ENCODE results near the gene SNCAIP. TPM values are rescaled to one million over a fixed set of nuclear protein-coding genes. Genes with fewer than 3 reads are reported as not detected.

SNCAIP gene
- total and polyA plus RNA-seq, 2 of the 4 experiments (the other 2 are of a cell fraction) = 15.3 to 19.0 TPM

DNA sequence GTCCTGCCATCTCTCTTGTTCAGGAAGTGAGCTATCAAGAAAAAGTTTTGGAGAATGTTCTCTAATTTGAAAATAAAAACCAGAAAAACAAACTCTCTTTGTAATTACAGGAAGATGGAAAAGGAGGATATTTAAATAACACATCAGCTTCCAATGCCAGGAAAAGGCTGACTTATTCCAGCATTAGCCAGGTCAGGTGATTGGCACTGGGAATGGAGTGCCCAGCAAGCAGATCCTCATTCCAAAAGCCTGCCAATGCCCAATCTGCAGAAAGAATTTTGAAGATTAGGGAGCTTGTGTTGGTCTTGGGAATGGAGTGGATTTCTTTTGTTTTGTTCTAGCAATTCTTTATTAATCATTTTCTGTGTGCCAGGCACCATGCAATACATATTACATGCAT, 196.6 kb downstream of the SNCAIP start:
- Histone ChIP-seq H4K8ac (ENCODE audit: low read depth in 2 of 2, low read length in 2 of 2) (no peak overlapping the region), H3K4me3 (ENCODE audit: insufficient read depth, low read depth, low read length) (no peak overlapping the region), H3K27me3 (ENCODE audit: control insufficient read depth, insufficient read depth, low read length) (peaks cover 2% of the 10 kb centered on the region), H2AFZ (replicated peaks; ENCODE audit: low read length, poor library complexity) (no peak overlapping the region), H2AK9ac (replicated peaks; ENCODE audit: low read depth, low read length, poor library complexity) (no peak overlapping the region), H3K4me2 (ENCODE audit: low read depth, low read length) (no peak overlapping the region), H3K36me3 (ENCODE audit: control insufficient read depth, insufficient read depth, low read length) (no peaks in the 10 kb centered on the region), H3K56ac (ENCODE audit: extremely low read depth, insufficient read depth, low read length) (no peak overlapping the region), H2BK15ac (ENCODE audit: low read depth, low read length) (no peak overlapping the region), H4K5ac (ENCODE audit: low read depth, low read length) (no peak overlapping the region), H2AK5ac (ENCODE audit: low read depth, low read length) (no peak overlapping the region), H2BK5ac (ENCODE audit: low read depth, low read length, poor library complexity, severe bottlenecking) (no peak overlapping the region), H3K14ac (replicated peaks; ENCODE audit: low read depth, low read length) (no peak overlapping the region), H3K9me1 (ENCODE audit: insufficient read depth, low read length) (no peaks in the 10 kb centered on the region), H3K23ac (ENCODE audit: low read depth, low read length) (no peak overlapping the region), H3K9me3 (ENCODE audit: control insufficient read depth, insufficient read depth, low read length) (no peaks in the 10 kb centered on the region), H3K18ac (ENCODE audit: low read depth, low read length) (no peak overlapping the region), H2BK120ac (ENCODE audit: low read depth, low read length) (no peak overlapping the region), H3K9ac (ENCODE audit: low read depth, low read length) (no peak overlapping the region), H4K20me1 (ENCODE audit: insufficient read depth, low read length) (no peaks in the 10 kb centered on the region), H3K4me1 (ENCODE audit: control insufficient read depth, insufficient read depth, low read length) (no peaks in the 10 kb centered on the region), H3K27ac (ENCODE audit: insufficient read depth, low read length) (no peak overlapping the region), H3K4ac (ENCODE audit: low read depth, low read length) (no peak overlapping the region), H4K91ac (ENCODE audit: insufficient read depth, low read depth, low read length) (no peak overlapping the region), H2BK20ac (ENCODE audit: low read depth, low read length) (no peak overlapping the region), H3K79me1 (ENCODE audit: low read depth in 1 of 2, low read length in 2 of 2) (no peaks in the 10 kb centered on the region)
- no TSS peak for BruUV-seq (replicated peaks)
- CTCF ChIA-PET = no interaction called here
- in situ Hi-C loops (cut with MboI; ENCODE audit: low sequenced_read_pairs) = loop anchor here (10.0 to 25.0 kb wide), 4 partner anchors 654 to 1104 kb away; no protein-coding TSS in a partner anchor
- dilution Hi-C loops (cut with HindIII; ENCODE audit: low sequenced_read_pairs, unreplicated experiment) = no loop called here
- intact Hi-C loops (cut with micrococcal nuclease) = loop anchor here (10.0 kb wide), 1 partner anchor 386 kb away; no protein-coding TSS in a partner anchor
- DNase-seq = no peak
- TF ChIP-seq RAD21 (IDR thresholded peaks at IDR 0.05; ENCODE audit: low read length) = no peak
- TF ChIP-seq BHLHE40 (IDR thresholded peaks at IDR 0.05; ENCODE audit: low read depth, low read length) = no peak
- no peak for TF ChIP-seq CTCF (conservative IDR thresholded peaks at IDR 0.05; ENCODE audit: low read depth, low read length)
- no peak for TF ChIP-seq RCOR1 (IDR thresholded peaks at IDR 0.05; ENCODE audit: insufficient replicate concordance, low read length)
- TF ChIP-seq, protein P1, sequence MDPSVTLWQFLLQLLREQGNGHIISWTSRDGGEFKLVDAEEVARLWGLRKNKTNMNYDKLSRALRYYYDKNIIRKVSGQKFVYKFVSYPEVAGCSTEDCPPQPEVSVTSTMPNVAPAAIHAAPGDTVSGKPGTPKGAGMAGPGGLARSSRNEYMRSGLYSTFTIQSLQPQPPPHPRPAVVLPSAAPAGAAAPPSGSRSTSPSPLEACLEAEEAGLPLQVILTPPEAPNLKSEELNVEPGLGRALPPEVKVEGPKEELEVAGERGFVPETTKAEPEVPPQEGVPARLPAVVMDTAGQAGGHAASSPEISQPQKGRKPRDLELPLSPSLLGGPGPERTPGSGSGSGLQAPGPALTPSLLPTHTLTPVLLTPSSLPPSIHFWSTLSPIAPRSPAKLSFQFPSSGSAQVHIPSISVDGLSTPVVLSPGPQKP (IDR thresholded peaks at IDR 0.05; ENCODE audit: borderline replicate concordance, low read depth, low read length) = no peak
- TF ChIP-seq NFE2L2 (IDR thresholded peaks at IDR 0.05; ENCODE audit: low read depth, low read length) = no peak
- TF ChIP-seq CEBPB (IDR thresholded peaks at IDR 0.05; ENCODE audit: low read depth, low read length) = no peak
- TF ChIP-seq, protein P2, sequence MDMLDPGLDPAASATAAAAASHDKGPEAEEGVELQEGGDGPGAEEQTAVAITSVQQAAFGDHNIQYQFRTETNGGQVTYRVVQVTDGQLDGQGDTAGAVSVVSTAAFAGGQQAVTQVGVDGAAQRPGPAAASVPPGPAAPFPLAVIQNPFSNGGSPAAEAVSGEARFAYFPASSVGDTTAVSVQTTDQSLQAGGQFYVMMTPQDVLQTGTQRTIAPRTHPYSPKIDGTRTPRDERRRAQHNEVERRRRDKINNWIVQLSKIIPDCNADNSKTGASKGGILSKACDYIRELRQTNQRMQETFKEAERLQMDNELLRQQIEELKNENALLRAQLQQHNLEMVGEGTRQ (IDR thresholded peaks at IDR 0.05; ENCODE audit: low read depth, low read length) = no peak
- no peak for TF ChIP-seq CHD1 (IDR thresholded peaks at IDR 0.05; ENCODE audit: low read depth, low read length)
- TF ChIP-seq MAZ (IDR thresholded peaks at IDR 0.05; ENCODE audit: borderline replicate concordance, low read depth, low read length) = no peak
- no peak for TF ChIP-seq POLR2A (IDR thresholded peaks at IDR 0.05; ENCODE audit: low read depth, low read length)
- TF ChIP-seq MAFK (IDR thresholded peaks at IDR 0.05; ENCODE audit: low read depth, low read length) = no peak
- ATAC-seq (ENCODE audit: low read depth) = no peak
- POLR2A ChIA-PET (ENCODE audit: unreplicated experiment) = no interaction called here

Measured in IMR-90 (cell line).